Glutamatergic neuron (in vitro differentiated cells): ENCODE results near the gene SNAI3. TPM values are rescaled to one million over a fixed set of nuclear protein-coding genes. Genes with fewer than 3 reads are reported as not detected.

Source experiments
- DNase-seq: peaks from one replicate; pipeline ENCODE4 v3.0.0; 2022
- H3K27ac Mint-ChIP-seq: one replicate; pipeline ENCODE4 v1.8.0; 2020; ENCODE audit warnings: mild to moderate bottlenecking, mixed read lengths, inconsistent platforms; ENCODE audit not compliant: unreplicated experiment
- H3K27me3 Mint-ChIP-seq: one replicate; pipeline ENCODE4 v1.8.0; 2020; ENCODE audit warnings: mild to moderate bottlenecking, moderate library complexity, mixed read lengths, inconsistent platforms; ENCODE audit not compliant: unreplicated experiment
- H3K36me3 Mint-ChIP-seq: one replicate; pipeline ENCODE4 v1.8.0; 2020; ENCODE audit warnings: mild to moderate bottlenecking, mixed read lengths, inconsistent platforms; ENCODE audit not compliant: unreplicated experiment
- H3K4me1 Mint-ChIP-seq: one replicate; pipeline ENCODE4 v1.8.0; 2020; ENCODE audit warnings: mild to moderate bottlenecking, low read depth, mixed read lengths, inconsistent platforms; ENCODE audit not compliant: unreplicated experiment
- H3K4me3 Mint-ChIP-seq: one replicate; pipeline ENCODE4 v1.8.0; 2020; ENCODE audit warnings: mild to moderate bottlenecking, mixed read lengths, inconsistent platforms; ENCODE audit not compliant: unreplicated experiment
- H3K9me3 Mint-ChIP-seq: one replicate; pipeline ENCODE4 v1.8.0; 2020; ENCODE audit warnings: mild to moderate bottlenecking, moderate library complexity, mixed read lengths, inconsistent platforms; ENCODE audit not compliant: unreplicated experiment
- total RNA-seq: library from RNA; stranded (reverse); fragmentation: NEBNext Ultra II Directional; extraction: Animal tissue kit (Norgen Biotek cat#: 25700); gene quantifications from one replicate; pipeline ENCODE4 v1.2.1, GENCODE V29; 2021; ENCODE audit not compliant: unreplicated experiment
- TF ChIP-seq, protein P1 (sequence below): fragments of 200-600 bp; sonication (generic); IDR thresholded peaks from one replicate; pipeline ENCODE4 v1.5.0; 2021; ENCODE audit not compliant: partially characterized antibody, unreplicated experiment

The SNAI3 gene
- total RNA-seq, 1 donor from 2014 or later, result not detected

DNA sequence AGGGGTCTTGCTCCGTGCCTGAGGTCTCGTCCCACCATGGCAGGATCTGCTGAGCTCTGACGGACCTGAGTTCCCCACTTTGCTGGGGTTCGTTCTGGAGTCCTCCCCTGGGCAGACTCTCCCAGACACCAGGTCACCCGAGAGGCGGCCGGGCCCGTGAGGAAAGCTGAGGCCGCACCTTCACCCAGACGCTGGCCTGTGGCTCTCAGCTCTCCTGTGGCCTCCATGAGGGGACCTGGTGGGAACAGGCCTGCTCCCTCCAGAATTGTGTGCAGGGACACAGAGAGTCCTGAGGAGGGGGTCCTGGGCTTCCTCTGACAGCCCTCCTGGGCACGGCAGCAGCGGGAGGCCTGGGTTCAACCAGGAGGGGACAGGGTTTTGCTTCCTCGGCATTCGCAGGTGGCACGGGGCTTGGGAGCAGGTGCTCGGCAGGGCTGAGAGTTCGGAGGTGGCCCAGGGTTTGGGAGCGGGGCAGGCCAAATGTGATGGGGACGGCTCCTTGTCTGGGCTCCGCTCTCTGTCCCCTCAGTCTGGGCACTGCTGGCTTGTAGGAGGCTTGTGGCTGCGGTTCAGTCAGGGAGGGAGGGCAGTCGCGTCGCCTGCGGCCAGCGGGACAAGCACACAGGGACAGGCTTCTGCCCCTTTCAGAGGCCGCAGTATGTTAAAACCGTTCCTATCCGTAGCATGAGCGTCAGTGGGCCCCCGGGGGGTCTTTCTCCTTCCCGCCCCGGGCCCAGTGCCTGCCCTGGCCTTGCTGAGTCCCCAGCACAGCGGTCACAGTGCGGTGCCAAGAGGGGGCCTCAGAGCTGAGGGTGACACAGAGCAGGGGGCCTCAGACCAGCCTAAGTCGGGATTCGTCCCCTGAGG, 8.1 kb upstream of the SNAI3 start:
- TF ChIP-seq, protein P1, sequence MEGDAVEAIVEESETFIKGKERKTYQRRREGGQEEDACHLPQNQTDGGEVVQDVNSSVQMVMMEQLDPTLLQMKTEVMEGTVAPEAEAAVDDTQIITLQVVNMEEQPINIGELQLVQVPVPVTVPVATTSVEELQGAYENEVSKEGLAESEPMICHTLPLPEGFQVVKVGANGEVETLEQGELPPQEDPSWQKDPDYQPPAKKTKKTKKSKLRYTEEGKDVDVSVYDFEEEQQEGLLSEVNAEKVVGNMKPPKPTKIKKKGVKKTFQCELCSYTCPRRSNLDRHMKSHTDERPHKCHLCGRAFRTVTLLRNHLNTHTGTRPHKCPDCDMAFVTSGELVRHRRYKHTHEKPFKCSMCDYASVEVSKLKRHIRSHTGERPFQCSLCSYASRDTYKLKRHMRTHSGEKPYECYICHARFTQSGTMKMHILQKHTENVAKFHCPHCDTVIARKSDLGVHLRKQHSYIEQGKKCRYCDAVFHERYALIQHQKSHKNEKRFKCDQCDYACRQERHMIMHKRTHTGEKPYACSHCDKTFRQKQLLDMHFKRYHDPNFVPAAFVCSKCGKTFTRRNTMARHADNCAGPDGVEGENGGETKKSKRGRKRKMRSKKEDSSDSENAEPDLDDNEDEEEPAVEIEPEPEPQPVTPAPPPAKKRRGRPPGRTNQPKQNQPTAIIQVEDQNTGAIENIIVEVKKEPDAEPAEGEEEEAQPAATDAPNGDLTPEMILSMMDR, result no peak
- no peaks in the 10 kb centered on the region for H3K9me3 Mint-ChIP-seq
- H3K27me3 Mint-ChIP-seq, result peaks cover 3% of the 10 kb centered on the region
- H3K27ac Mint-ChIP-seq, result no peak overlapping the region
- no peaks in the 10 kb centered on the region for H3K4me1 Mint-ChIP-seq
- DNase-seq, result no peak
- H3K36me3 Mint-ChIP-seq, result no peaks in the 10 kb centered on the region
- no peak overlapping the region for H3K4me3 Mint-ChIP-seq

DNA sequence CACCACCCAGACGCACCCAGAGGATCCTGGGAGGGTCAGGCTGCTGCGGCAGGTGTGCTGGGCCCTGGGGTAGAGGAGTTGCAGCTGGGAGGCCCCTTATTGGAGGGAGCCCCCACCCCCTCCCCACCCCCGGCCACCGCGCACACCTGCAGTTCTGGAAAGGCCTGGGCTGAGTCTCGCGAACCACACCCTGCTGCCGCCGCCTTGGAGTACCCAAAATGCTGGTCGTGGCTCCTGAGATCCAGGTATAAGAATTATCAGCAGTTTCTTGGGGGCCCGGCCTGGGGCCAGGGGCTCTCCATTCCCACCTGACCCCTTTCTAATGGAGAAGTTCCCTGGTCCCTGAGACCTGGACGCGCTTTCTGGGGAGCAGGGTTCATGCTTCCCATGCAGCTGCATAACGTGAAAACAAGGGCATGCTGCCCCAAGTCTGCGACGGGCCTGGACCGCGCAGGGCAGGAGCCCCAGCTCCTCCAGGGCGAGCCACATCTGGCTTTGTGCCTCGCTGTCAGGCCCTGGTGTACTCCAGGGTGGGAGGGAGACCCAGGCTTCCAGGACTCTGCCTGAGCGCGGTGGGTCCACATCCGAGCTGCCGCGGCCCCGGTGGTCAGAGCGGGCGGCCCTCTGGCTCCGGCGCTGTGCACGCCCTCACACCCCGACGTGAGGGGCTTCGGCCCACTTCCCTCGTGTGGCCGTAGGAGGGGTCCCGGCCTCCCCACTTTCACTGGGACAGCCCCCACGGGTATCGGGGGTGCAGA, 7.3 kb upstream of the SNAI3 start:
- peaks cover 5% of the 10 kb centered on the region for H3K27me3 Mint-ChIP-seq
- no peak overlapping the region for H3K4me3 Mint-ChIP-seq
- DNase-seq, result no peak
- TF ChIP-seq, protein P1, result no peak
- no peaks in the 10 kb centered on the region for H3K36me3 Mint-ChIP-seq
- no peak overlapping the region for H3K27ac Mint-ChIP-seq
- H3K4me1 Mint-ChIP-seq, result no peaks in the 10 kb centered on the region
- no peaks in the 10 kb centered on the region for H3K9me3 Mint-ChIP-seq

DNA sequence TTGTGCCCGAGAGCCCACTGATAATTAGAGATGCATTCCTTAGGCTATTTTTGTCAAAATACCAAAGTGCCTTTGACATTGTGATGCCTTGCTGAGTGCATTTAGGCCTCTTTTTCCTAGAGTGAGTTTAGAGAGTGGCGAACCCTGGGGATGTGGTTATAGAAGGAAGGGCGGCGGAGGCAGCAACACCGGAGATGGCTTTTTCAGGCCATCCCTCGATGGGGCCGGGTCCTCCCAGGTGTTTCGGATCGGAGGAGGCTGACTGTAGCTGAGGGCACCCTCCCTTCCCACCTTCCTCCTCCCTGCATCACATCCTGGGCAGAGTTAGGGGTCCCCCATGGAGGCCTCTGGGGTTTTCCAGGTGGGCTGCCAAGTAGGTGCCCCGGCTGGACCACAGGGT, 6.6 kb upstream of the SNAI3 start:
- DNase-seq, result no peak
- TF ChIP-seq, protein P1, result no peak
- no peaks in the 10 kb centered on the region for H3K36me3 Mint-ChIP-seq
- no peaks in the 10 kb centered on the region for H3K4me1 Mint-ChIP-seq
- H3K9me3 Mint-ChIP-seq, result no peaks in the 10 kb centered on the region
- H3K27me3 Mint-ChIP-seq, result peaks cover 5% of the 10 kb centered on the region
- no peak overlapping the region for H3K4me3 Mint-ChIP-seq
- no peak overlapping the region for H3K27ac Mint-ChIP-seq

DNA sequence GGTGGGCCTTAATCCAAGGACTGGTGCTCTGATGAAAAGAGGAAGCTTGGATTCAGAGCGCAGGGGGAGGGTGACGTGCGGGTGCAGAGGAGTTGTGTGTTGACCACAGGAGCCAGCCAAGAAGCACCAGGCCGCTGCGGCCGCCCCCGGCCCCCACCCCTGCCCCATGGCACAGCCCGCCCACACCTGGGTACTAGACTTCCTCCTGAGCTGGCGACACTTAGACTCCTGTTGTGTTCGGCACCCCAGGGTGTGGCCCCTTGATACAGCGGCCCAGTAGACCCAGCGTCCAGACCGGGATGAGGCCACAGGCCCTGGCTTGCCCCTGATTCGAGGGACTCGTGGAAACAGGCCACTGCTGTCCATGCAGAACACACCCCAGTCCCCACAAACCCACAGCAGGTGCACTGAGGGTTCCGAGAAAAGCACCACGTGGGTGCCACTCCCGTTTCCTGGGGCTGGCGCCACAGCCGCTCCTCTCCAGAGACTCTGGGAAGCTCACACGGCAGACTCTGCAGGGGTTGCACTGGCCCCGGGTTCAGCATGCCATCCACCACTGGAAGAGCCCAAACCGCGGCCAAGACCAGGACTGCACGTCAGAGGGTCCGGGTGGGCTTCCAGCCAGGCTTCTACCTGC, 5.7 kb upstream of the SNAI3 start:
- Mint-ChIP-seq H3K27me3 (peaks cover 5% of the 10 kb centered on the region), H3K4me1 (no peaks in the 10 kb centered on the region), H3K4me3 (no peak overlapping the region), H3K27ac (no peak overlapping the region), H3K36me3 (no peaks in the 10 kb centered on the region), H3K9me3 (no peaks in the 10 kb centered on the region)
- TF ChIP-seq, protein P1, result no peak
- DNase-seq, result no peak
